H9 (cell line): ENCODE results near the gene AGBL3. TPM values are rescaled to one million over a fixed set of nuclear protein-coding genes. Genes with fewer than 3 reads are reported as not detected.

ENCODE experiments used
- DNase-seq: peaks from one replicate; pipeline ENCODE4 v3.0.0-alpha.2; 2017
- H2AFZ ChIP-seq: one replicate; pipeline ENCODE4 v1.6.1; 2013; ENCODE audit warnings: mild to moderate bottlenecking, low read length, control low read depth, moderate library complexity
- H2AK5ac ChIP-seq: 2 replicates; pipeline ENCODE4 v1.6.1; 2013; ENCODE audit warnings: low read length, control low read depth, mixed read lengths; ENCODE audit not compliant: insufficient read length
- H2BK120ac ChIP-seq: one replicate; pipeline ENCODE4 v1.6.1; 2013; ENCODE audit warnings: low read depth, mild to moderate bottlenecking, low read length, control low read depth, inconsistent platforms; ENCODE audit not compliant: poor library complexity, severe bottlenecking
- H2BK12ac ChIP-seq: 2 replicates; pipeline ENCODE4 v1.6.1; 2013; ENCODE audit warnings: low read length, control low read depth, mixed read lengths, low read depth; ENCODE audit not compliant: insufficient read length
- H2BK15ac ChIP-seq: 2 replicates; pipeline ENCODE4 v1.6.1; 2013; ENCODE audit warnings: low read depth, low read length, control low read depth
- H2BK20ac ChIP-seq: one replicate; pipeline ENCODE4 v1.6.1; 2013; ENCODE audit warnings: low read depth, mild to moderate bottlenecking, low read length, control low read depth, inconsistent platforms; ENCODE audit not compliant: poor library complexity, severe bottlenecking
- H2BK5ac ChIP-seq: 2 replicates; pipeline ENCODE4 v1.6.1; 2013; ENCODE audit warnings: low read length, control low read depth, mixed read lengths; ENCODE audit not compliant: insufficient read length
- H3K14ac ChIP-seq: 2 replicates; pipeline ENCODE4 v1.6.1; 2013; ENCODE audit warnings: low read length, control low read depth; ENCODE audit not compliant: insufficient read depth
- H3K18ac ChIP-seq: 2 replicates; pipeline ENCODE4 v1.6.1; 2013; ENCODE audit warnings: low read depth, mild to moderate bottlenecking, mixed read lengths, low read length, control low read depth; ENCODE audit not compliant: insufficient read length
- H3K23ac ChIP-seq: 2 replicates; pipeline ENCODE4 v1.6.1; 2013; ENCODE audit warnings: low read length, control low read depth, mixed read lengths, low read depth; ENCODE audit not compliant: insufficient read length
- H3K23me2 ChIP-seq: 2 replicates; pipeline ENCODE4 v1.6.1; 2013; ENCODE audit warnings: low read depth, mild to moderate bottlenecking, mixed read lengths, low read length, control low read depth; ENCODE audit not compliant: insufficient read length, poor library complexity, severe bottlenecking
- H3K27ac ChIP-seq: 2 replicates; pipeline ENCODE4 v1.5.1; 2013; ENCODE audit warnings: low read length, control low read depth, mixed read lengths, low read depth; ENCODE audit not compliant: insufficient read length
- H3K27me3 ChIP-seq: 2 replicates; pipeline ENCODE4 v1.6.1; 2013; ENCODE audit warnings: low read length, control low read depth, inconsistent platforms; ENCODE audit not compliant: insufficient read depth
- H3K4ac ChIP-seq: 2 replicates; pipeline ENCODE4 v1.6.1; 2013; ENCODE audit warnings: low read depth, mild to moderate bottlenecking, control low read depth, inconsistent platforms, low read length, moderate library complexity
- H3K4me1 ChIP-seq: 2 replicates; pipeline ENCODE4 v1.6.1; 2013; ENCODE audit warnings: low read length, control low read depth, inconsistent platforms; ENCODE audit not compliant: insufficient read depth
- H3K4me2 ChIP-seq: 2 replicates; pipeline ENCODE4 v1.6.1; 2013; ENCODE audit warnings: low read length, control low read depth, mixed read lengths; ENCODE audit not compliant: insufficient read length, insufficient read depth
- H3K56ac ChIP-seq: 2 replicates; pipeline ENCODE4 v1.6.1; 2013; ENCODE audit warnings: low read depth, mild to moderate bottlenecking, mixed read lengths, low read length, control low read depth; ENCODE audit not compliant: insufficient read length
- H3K79me1 ChIP-seq: 2 replicates; pipeline ENCODE4 v1.6.1; 2013; ENCODE audit warnings: low read depth, mild to moderate bottlenecking, moderate library complexity, low read length, control low read depth, inconsistent platforms; ENCODE audit not compliant: insufficient read depth, poor library complexity, severe bottlenecking
- H3K79me2 ChIP-seq: 2 replicates; pipeline ENCODE4 v1.6.1; 2013; ENCODE audit warnings: low read length, control low read depth, inconsistent platforms; ENCODE audit not compliant: insufficient read depth
- H3K9ac ChIP-seq: 2 replicates; pipeline ENCODE4 v1.6.1; 2013; ENCODE audit warnings: low read length, control low read depth, mixed read lengths; ENCODE audit not compliant: insufficient read length; ENCODE audit errors: extremely low read depth
- H3K9me3 ChIP-seq: one replicate; pipeline ENCODE4 v1.6.1; 2013; ENCODE audit warnings: low read depth, low read length, inconsistent platforms; ENCODE audit not compliant: control insufficient read depth
- H3T11ph ChIP-seq: one replicate; pipeline ENCODE4 v1.6.1; 2013; ENCODE audit warnings: mild to moderate bottlenecking, low read length, control low read depth, inconsistent platforms
- H4K20me1 ChIP-seq: one replicate; pipeline ENCODE4 v1.6.1; 2013; ENCODE audit not compliant: control insufficient read depth, insufficient read length, insufficient read depth
- H4K5ac ChIP-seq: 2 replicates; pipeline ENCODE4 v1.6.1; 2013; ENCODE audit warnings: low read depth, mild to moderate bottlenecking, mixed read lengths, low read length, control low read depth; ENCODE audit not compliant: insufficient read length
- H4K8ac ChIP-seq: replicated peaks from 2 replicates; pipeline ENCODE4 v1.6.1; 2013; ENCODE audit warnings: low read length, control low read depth, mixed read lengths, low read depth; ENCODE audit not compliant: insufficient read length
- H4K91ac ChIP-seq: 2 replicates; pipeline ENCODE4 v1.6.1; 2013; ENCODE audit warnings: low read depth, mild to moderate bottlenecking, moderate library complexity, mixed read lengths, low read length, control low read depth; ENCODE audit not compliant: insufficient read length
- H3K27ac Mint-ChIP-seq, 3 experiments: 2 replicates in 2 of 3; 3 replicates in 1 of 3; pipeline ENCODE4 v1.8.0; 2020 to 2021; ENCODE audit warnings: mixed read lengths in 3 of 3, mild to moderate bottlenecking in 1 of 3, moderate library complexity in 1 of 3
- H3K27me3 Mint-ChIP-seq: 2 replicates; pipeline ENCODE4 v1.8.0; 2021; ENCODE audit warnings: low read depth, mild to moderate bottlenecking, moderate library complexity, mixed read lengths
- H3K36me3 Mint-ChIP-seq, 3 experiments: 2 replicates in 2 of 3; 3 replicates in 1 of 3; pipeline ENCODE4 v1.8.0; 2020 to 2021; ENCODE audit warnings: low read depth in 3 of 3, mixed read lengths in 3 of 3; ENCODE audit not compliant: insufficient read depth in 1 of 3
- H3K4me1 Mint-ChIP-seq, 2 experiments: 2 replicates each; pipeline ENCODE4 v1.8.0; 2020; ENCODE audit warnings: mixed read lengths in 2 of 2
- H3K4me3 Mint-ChIP-seq, 2 experiments: 2 replicates in 1 of 2; 3 replicates in 1 of 2; pipeline ENCODE4 v1.8.0; 2020 to 2021; ENCODE audit warnings: mild to moderate bottlenecking in 2 of 2, mixed read lengths in 2 of 2, moderate library complexity in 1 of 2
- H3K9me3 Mint-ChIP-seq, 2 experiments: 2 replicates in 1 of 2; 3 replicates in 1 of 2; pipeline ENCODE4 v1.8.0; 2020; ENCODE audit warnings: mild to moderate bottlenecking in 2 of 2, mixed read lengths in 2 of 2, moderate library complexity in 1 of 2
- CTCF ChIP-seq: fragments of 200-600 bp; sonication (generic); conservative IDR thresholded peaks from 3 replicates; pipeline ENCODE4 v1.8.0; 2021; ENCODE audit warnings: antibody characterized with exemption, mild to moderate bottlenecking
- WGBS: extraction: QIAGEN DNeasy Blood & Tissue Kit; methylation state at CpG from one replicate; pipeline ENCODE4 v1.1.7; 2013; ENCODE audit warnings: missing lambda C conversion rate, low lambda C conversion rate, mixed read lengths; ENCODE audit not compliant: insufficient read length; ENCODE audit errors: extremely low coverage; 5-methylcytosine and 5-hydroxymethylcytosine counted together
- total RNA-seq: library from RNA; stranded (reverse); gene quantifications from 2 replicates; pipeline ENCODE4 v1.2.1, GENCODE V29; 2021

AGBL3 gene
- total RNA-seq, 1 experiment from 2014 or later = 2.4 TPM

- Histone ChIP-seq H4K20me1 (no peaks in the 10 kb centered on the region), H2BK15ac (no peak overlapping the region), H3T11ph (no peak overlapping the region), H3K27me3 (no peaks in the 10 kb centered on the region), H3K9me3 (no peaks in the 10 kb centered on the region), H2BK12ac (no peak overlapping the region), H3K4me2 (no peak overlapping the region), H3K4ac (no peak overlapping the region), H4K91ac (no peak overlapping the region), H2BK120ac (no peak overlapping the region), H2BK5ac (no peak overlapping the region), H3K56ac (no peak overlapping the region), H3K18ac (no peak overlapping the region), H3K23me2 (no peaks in the 10 kb centered on the region), H3K79me2 (no peaks in the 10 kb centered on the region), H3K23ac (no peak overlapping the region), H2AK5ac (no peak overlapping the region), H2BK20ac (no peak overlapping the region), H2AFZ (no peak overlapping the region), H3K4me1 (no peaks in the 10 kb centered on the region), H4K8ac (no peak overlapping the region), H3K14ac (no peak overlapping the region), H3K79me1 (no peaks in the 10 kb centered on the region), H4K5ac (no peak overlapping the region), H3K9ac (no peak overlapping the region), H3K27ac (no peak overlapping the region)
- no CpG with 5 or more reads among the region's 3 CpGs for WGBS
- Mint-ChIP-seq H3K4me1 (no peaks in the 10 kb centered on the region), H3K9me3 (no peaks in the 10 kb centered on the region; a peak in 1 of 5 replicates), H3K36me3 (peaks cover 0 to 12% (median 2%) of the 10 kb centered on the region in 3 experiments; a peak in 3 of 7 replicates), H3K27me3 (no peaks in the 10 kb centered on the region), H3K4me3 (no peak overlapping the region), H3K27ac (no peak overlapping the region; a peak in 1 of 7 replicates)
- TF ChIP-seq CTCF = no peak
- no peak for DNase-seq
These were observed 12.8 kb downstream of the AGBL3 start for GRCh38 chr7:134999136-134999535.
